Measurements from ENCODE around the gene ZBTB7C. TPM values are rescaled to one million over a fixed set of nuclear protein-coding genes. Genes with fewer than 3 reads are reported as not detected.

The ZBTB7C gene
- polyA plus RNA-seq, 4 donors: 14.8 to 18.7 (median 17.2) TPM

GRCh38 chr18:48154828-48155227 lies 254.4 kb downstream of the ZBTB7C start:
- DNase-seq (ENCODE audit: low read depth in 4 of 4, low spot score in 3 of 4): no peak

GRCh38 chr18:48153613-48154481 lies 255.3 kb downstream of the ZBTB7C start:
- DNase-seq (ENCODE audit: low read depth in 4 of 4, low spot score in 3 of 4): no peak

- DNase-seq (ENCODE audit: low read depth in 4 of 4, low spot score in 3 of 4): no peak
These were observed 256.6 kb downstream of the ZBTB7C start for GRCh38 chr18:48152549-48152948.

- DNase-seq (ENCODE audit: low read depth in 4 of 4, low spot score in 3 of 4): no peak
These were observed 257.6 kb downstream of the ZBTB7C start for GRCh38 chr18:48151421-48152065.

- no peak for DNase-seq (ENCODE audit: low read depth in 4 of 4, low spot score in 3 of 4)
These were observed 260.0 kb downstream of the ZBTB7C start for GRCh38 chr18:48149020-48149685.

- DNase-seq (ENCODE audit: low read depth in 4 of 4, low spot score in 3 of 4): no peak
These were observed 266.2 kb downstream of the ZBTB7C start for GRCh38 chr18:48142994-48143393.

GRCh38 chr18:48142353-48142752 lies 266.8 kb downstream of the ZBTB7C start:
- DNase-seq (ENCODE audit: low read depth in 4 of 4, low spot score in 3 of 4): no peak

GRCh38 chr18:48140731-48141130 lies 268.5 kb downstream of the ZBTB7C start:
- DNase-seq (ENCODE audit: low read depth in 4 of 4, low spot score in 3 of 4): no peak

- DNase-seq (ENCODE audit: low read depth in 4 of 4, low spot score in 3 of 4): no peak
These were observed 269.5 kb downstream of the ZBTB7C start for GRCh38 chr18:48139431-48140347.

- no peak for DNase-seq (ENCODE audit: low read depth in 4 of 4, low spot score in 3 of 4)
These were observed 270.3 kb downstream of the ZBTB7C start for GRCh38 chr18:48138660-48139430.

- no peak for DNase-seq (ENCODE audit: low read depth in 4 of 4, low spot score in 3 of 4)
These were observed 271.0 kb downstream of the ZBTB7C start for GRCh38 chr18:48138210-48138609.

- DNase-seq (ENCODE audit: low read depth in 4 of 4, low spot score in 3 of 4): no peak
These were observed 271.7 kb downstream of the ZBTB7C start for GRCh38 chr18:48137374-48138081.

- no peak for DNase-seq (ENCODE audit: low read depth in 4 of 4, low spot score in 3 of 4)
These were observed 272.3 kb downstream of the ZBTB7C start for GRCh38 chr18:48136827-48137373.

GRCh38 chr18:48136051-48136826 lies 272.9 kb downstream of the ZBTB7C start:
- no peak for DNase-seq (ENCODE audit: low read depth in 4 of 4, low spot score in 3 of 4)

- no peak for DNase-seq (ENCODE audit: low read depth in 4 of 4, low spot score in 3 of 4)
These were observed 273.7 kb downstream of the ZBTB7C start for GRCh38 chr18:48135436-48135966.

- DNase-seq (ENCODE audit: low read depth in 4 of 4, low spot score in 3 of 4): no peak
These were observed 274.6 kb downstream of the ZBTB7C start for GRCh38 chr18:48134609-48135008.

- DNase-seq (ENCODE audit: low read depth in 4 of 4, low spot score in 3 of 4): no peak
These were observed 275.4 kb downstream of the ZBTB7C start for GRCh38 chr18:48133671-48134251.
